ENCODE results near the gene ENPP6.

DNA sequence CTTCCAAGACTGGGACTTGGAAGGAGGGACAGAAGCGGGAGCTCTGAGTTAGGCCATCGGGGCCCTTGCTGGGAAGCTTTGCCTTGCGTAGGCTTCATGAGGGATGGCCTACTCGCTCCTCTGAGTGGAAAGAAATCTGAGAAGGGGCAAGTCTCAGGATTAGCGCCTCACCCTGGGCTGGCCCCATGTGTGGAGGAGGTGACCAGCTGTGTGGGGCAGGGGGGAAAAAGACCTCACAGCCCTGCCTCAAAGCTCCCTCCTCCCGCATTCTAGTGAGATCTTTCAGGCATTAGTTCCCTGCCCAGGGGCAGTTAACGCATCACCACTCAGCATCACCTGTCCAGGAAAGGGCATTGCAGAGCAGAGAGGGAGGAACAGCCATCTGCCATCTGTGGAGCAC, 156.1 kb downstream of the ENPP6 start:
- TF ChIP-seq POLR2AphosphoS5 (IDR thresholded peaks at IDR 0.05; ENCODE audit: low read depth, low read length) (no peak), POLR2A (IDR thresholded peaks at IDR 0.05; ENCODE audit: low read depth, low read length) (no peak)
